MCF 10A (cell line): ENCODE data around the gene DAB1. TPM values are rescaled to one million over a fixed set of nuclear protein-coding genes. Genes with fewer than 3 reads are reported as not detected.

Source experiments
- BruUV-seq: library from RNA; stranded (reverse); fragments of 400-500 nt; replicated peaks from 2 replicates; lab custom pipeline; 2021; lab: Mats Ljungman, UMichigan
- CTCF ChIA-PET: fragments of 300-600 bp; sonication (Branson Sonifier 250); formaldehyde crosslinking; extraction: SDS; loops from one replicate; lab custom pipeline; 2021; ENCODE audit warnings: antibody characterized with exemption, inconsistent platforms; lab: Yijun Ruan, JAX
- POLR2A ChIA-PET: fragments of 300-600, 350-650 bp; sonication (Branson Sonifier 250); formaldehyde crosslinking; extraction: SDS; loops from one replicate; lab custom pipeline; 2020; ENCODE audit warnings: antibody characterized with exemption, inconsistent platforms; lab: Yijun Ruan, JAX
- DNase-seq: peaks from one replicate; pipeline ENCODE4 v3.0.0-alpha.2; 2018; ENCODE audit not compliant: unreplicated experiment
- H3K27ac Mint-ChIP-seq: one replicate; pipeline ENCODE4 v1.8.0; 2022; ENCODE audit warnings: mild to moderate bottlenecking, low read depth, mixed read lengths; ENCODE audit not compliant: unreplicated experiment
- H3K27me3 Mint-ChIP-seq: one replicate; pipeline ENCODE4 v1.8.0; 2022; ENCODE audit warnings: mixed read lengths; ENCODE audit not compliant: insufficient read depth, unreplicated experiment
- H3K36me3 Mint-ChIP-seq: one replicate; pipeline ENCODE4 v1.8.0; 2022; ENCODE audit warnings: mild to moderate bottlenecking, moderate library complexity, mixed read lengths; ENCODE audit not compliant: insufficient read depth, unreplicated experiment
- H3K4me1 Mint-ChIP-seq: one replicate; pipeline ENCODE4 v1.8.0; 2022; ENCODE audit warnings: mixed read lengths; ENCODE audit not compliant: insufficient read depth, unreplicated experiment
- H3K4me3 Mint-ChIP-seq: one replicate; pipeline ENCODE4 v1.8.0; 2022; ENCODE audit warnings: mild to moderate bottlenecking, moderate library complexity, mixed read lengths; ENCODE audit not compliant: unreplicated experiment
- H3K9me3 Mint-ChIP-seq: one replicate; pipeline ENCODE4 v1.8.0; 2022; ENCODE audit warnings: mixed read lengths; ENCODE audit not compliant: unreplicated experiment
- intact Hi-C: fragments of 100-400 bp; cut with micrococcal nuclease; formaldehyde crosslinking; loops from 2 replicates; pipeline ENCODE4 v1.14.1; 2022
- total RNA-seq: library from RNA; stranded (reverse); gene quantifications from 2 replicates; pipeline ENCODE4 v1.2.3, GENCODE V29; 2022
- TF ChIP-seq, protein P1 (sequence below): fragments of 200-600 bp; IDR thresholded peaks from one replicate; pipeline ENCODE4 v1.8.0; 2022; ENCODE audit warnings: antibody characterized with exemption, mild to moderate bottlenecking; ENCODE audit not compliant: unreplicated experiment

Gene DAB1
- total RNA-seq, 1 experiment from 2014 or later, result not detected

DNA sequence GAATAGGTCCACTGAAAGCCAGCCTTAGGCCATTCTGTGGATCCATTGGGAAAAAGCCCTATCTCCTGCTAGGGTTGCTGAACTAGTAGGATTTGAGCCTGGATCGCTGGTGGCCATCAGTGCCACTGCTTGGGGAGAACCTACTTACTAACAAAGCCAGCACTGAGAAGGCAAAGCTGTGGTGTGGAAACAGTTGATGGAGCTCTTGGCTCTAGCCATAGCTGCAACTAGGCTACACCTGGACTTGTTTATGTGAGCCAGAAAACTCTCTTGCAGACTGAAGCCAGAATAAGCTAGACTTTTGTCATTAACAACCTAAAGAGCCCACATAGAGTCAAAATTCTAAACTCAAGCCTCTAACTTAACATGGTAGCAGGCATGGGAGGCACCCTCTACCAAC is 20.7 kb downstream of the DAB1 start:
- TF ChIP-seq, protein P1, sequence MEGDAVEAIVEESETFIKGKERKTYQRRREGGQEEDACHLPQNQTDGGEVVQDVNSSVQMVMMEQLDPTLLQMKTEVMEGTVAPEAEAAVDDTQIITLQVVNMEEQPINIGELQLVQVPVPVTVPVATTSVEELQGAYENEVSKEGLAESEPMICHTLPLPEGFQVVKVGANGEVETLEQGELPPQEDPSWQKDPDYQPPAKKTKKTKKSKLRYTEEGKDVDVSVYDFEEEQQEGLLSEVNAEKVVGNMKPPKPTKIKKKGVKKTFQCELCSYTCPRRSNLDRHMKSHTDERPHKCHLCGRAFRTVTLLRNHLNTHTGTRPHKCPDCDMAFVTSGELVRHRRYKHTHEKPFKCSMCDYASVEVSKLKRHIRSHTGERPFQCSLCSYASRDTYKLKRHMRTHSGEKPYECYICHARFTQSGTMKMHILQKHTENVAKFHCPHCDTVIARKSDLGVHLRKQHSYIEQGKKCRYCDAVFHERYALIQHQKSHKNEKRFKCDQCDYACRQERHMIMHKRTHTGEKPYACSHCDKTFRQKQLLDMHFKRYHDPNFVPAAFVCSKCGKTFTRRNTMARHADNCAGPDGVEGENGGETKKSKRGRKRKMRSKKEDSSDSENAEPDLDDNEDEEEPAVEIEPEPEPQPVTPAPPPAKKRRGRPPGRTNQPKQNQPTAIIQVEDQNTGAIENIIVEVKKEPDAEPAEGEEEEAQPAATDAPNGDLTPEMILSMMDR, result no peak
- H3K4me3 Mint-ChIP-seq, result no peak overlapping the region
- H3K36me3 Mint-ChIP-seq, result no peaks in the 10 kb centered on the region
- intact Hi-C loops, result no loop called here
- no TSS peak for BruUV-seq
- DNase-seq, result no peak
- CTCF ChIA-PET, result interaction anchor here (0.8 kb wide), 1 partner anchor 27 kb away, joined by 3 read pairs; no protein-coding TSS in a partner anchor
- no peaks in the 10 kb centered on the region for H3K4me1 Mint-ChIP-seq
- no peak overlapping the region for H3K27ac Mint-ChIP-seq
- peaks cover 48% of the 10 kb centered on the region for H3K27me3 Mint-ChIP-seq
- POLR2A ChIA-PET, result no interaction called here
- H3K9me3 Mint-ChIP-seq, result no peaks in the 10 kb centered on the region

DNA sequence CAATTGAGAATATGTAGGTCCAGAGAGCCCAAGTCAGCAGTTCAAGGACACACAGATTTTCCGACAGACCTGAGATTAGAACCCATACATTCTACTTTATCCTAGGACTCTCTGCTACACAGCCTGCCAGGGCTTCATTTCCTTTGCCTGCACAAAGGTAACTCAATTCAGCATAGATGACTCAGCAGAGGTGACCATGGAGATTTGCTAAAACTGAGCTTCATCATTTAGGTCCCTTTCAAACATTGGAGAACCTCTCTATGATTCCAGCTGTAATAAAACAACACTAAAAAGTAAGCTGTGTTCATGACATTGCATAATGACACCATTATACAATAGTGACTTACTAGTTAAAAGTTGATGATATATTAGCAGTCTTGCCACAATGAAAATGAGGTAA is 22.2 kb downstream of the DAB1 start:
- TF ChIP-seq, protein P1, result no peak
- Mint-ChIP-seq H3K27me3 (peaks cover 50% of the 10 kb centered on the region), H3K4me1 (no peaks in the 10 kb centered on the region), H3K36me3 (no peaks in the 10 kb centered on the region), H3K9me3 (no peaks in the 10 kb centered on the region), H3K27ac (no peak overlapping the region), H3K4me3 (no peak overlapping the region)
- intact Hi-C loops, result no loop called here
- BruUV-seq, result no TSS peak
- ChIA-PET CTCF (no interaction called here), POLR2A (no interaction called here)
- no peak for DNase-seq

DNA sequence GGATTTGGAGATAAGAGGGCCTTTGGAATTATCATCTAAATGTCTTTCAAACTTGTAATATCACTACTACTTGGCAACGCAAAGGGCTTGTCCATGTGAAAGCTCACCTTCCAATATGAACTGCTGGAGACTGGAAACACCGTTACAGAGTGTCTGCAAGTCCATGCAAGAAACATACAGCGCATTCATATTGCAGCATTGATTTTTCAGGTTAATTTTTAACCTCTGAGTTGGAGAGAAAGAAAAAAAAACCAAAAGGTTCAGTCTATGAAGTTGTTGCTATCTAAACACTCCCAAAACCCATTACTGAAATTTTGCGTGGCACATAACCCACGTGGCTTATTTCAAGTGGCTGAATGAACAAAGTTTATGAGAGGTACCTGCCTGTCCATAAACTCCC is 23.8 kb downstream of the DAB1 start:
- Mint-ChIP-seq H3K9me3 (no peaks in the 10 kb centered on the region), H3K4me1 (no peaks in the 10 kb centered on the region), H3K4me3 (no peak overlapping the region), H3K27ac (no peak overlapping the region), H3K36me3 (no peaks in the 10 kb centered on the region), H3K27me3 (peaks cover 33% of the 10 kb centered on the region)
- BruUV-seq, result no TSS peak
- TF ChIP-seq, protein P1, result no peak
- ChIA-PET POLR2A (no interaction called here), CTCF (interaction anchor here (0.7 to 0.8 kb wide), 2 partner anchors 131 to 163 kb away, joined by 3 to 5 read pairs; no protein-coding TSS in a partner anchor)
- intact Hi-C loops, result no loop called here
- DNase-seq, result no peak

DNA sequence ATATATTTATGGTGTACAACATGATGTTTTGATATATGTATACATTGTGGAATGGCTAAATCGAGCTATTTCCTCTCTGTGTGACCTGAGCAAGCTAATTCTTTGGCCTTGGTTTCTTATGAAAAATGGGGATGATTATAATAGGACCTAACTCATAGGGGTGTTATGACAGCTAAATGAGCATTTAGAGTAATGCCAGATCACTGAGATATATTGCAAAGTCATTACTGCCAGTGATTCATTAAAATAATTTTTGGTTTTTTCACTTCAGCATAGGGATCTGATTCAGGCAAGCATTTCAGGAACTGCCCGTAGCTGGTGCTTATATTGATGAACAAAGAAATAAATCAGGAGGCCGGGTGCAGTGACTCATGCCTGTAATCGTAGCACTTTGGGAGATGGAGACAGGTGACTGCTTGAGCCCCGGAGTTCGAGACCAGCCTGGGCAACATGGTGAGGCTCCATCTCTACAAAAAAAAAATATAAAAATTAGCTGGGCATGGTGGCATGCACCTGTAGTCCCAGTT is 30.7 kb downstream of the DAB1 start:
- no TSS peak for BruUV-seq
- Mint-ChIP-seq H3K27ac (no peak overlapping the region), H3K9me3 (no peaks in the 10 kb centered on the region), H3K4me3 (no peak overlapping the region), H3K36me3 (no peaks in the 10 kb centered on the region), H3K27me3 (peaks cover 55% of the 10 kb centered on the region), H3K4me1 (no peaks in the 10 kb centered on the region)
- ChIA-PET CTCF (no interaction called here), POLR2A (interaction anchor here (0.8 kb wide), 1 partner anchor 113 kb away, joined by 3 read pairs; no protein-coding TSS in a partner anchor)
- no peak for DNase-seq
- intact Hi-C loops, result no loop called here
- TF ChIP-seq, protein P1, result no peak
